Liver (tissue), 9 donors: Measurements from ENCODE around the gene POU3F2. TPM values are rescaled to one million over a fixed set of nuclear protein-coding genes. Genes with fewer than 3 reads are reported as not detected.

Experiments used
- DNase-seq: peaks from one replicate; pipeline ENCODE4 v3.0.0-alpha.2; 2017; ENCODE audit warnings: low spot score
- H3K27ac ChIP-seq, 2 donors: one replicate each; pipeline ENCODE4 v1.7.0; 2013; ENCODE audit warnings: inconsistent platforms in 2 of 2, low read length in 2 of 2, control low read depth in 1 of 2, low read depth in 1 of 2, mild to moderate bottlenecking in 1 of 2
- H3K27me3 ChIP-seq, 4 donors: one replicate each; pipeline versions ENCODE4 v1.6.1 to v1.7.0; 2013; ENCODE audit warnings: low read length in 3 of 4, inconsistent platforms in 1 of 4, mild to moderate bottlenecking in 1 of 4, moderate library complexity in 1 of 4; ENCODE audit not compliant: control insufficient read depth in 4 of 4, insufficient read depth in 4 of 4
- H3K36me3 ChIP-seq, 4 donors: one replicate each; pipeline versions ENCODE4 v1.6.1 to v1.7.0; 2013; ENCODE audit warnings: low read length in 3 of 4, mild to moderate bottlenecking in 3 of 4, low read depth in 1 of 4, moderate library complexity in 1 of 4; ENCODE audit not compliant: control insufficient read depth in 4 of 4, insufficient read depth in 3 of 4
- H3K4me1 ChIP-seq, 4 donors: one replicate each; pipeline versions ENCODE4 v1.6.1 to v1.7.0; 2013; ENCODE audit warnings: low read length in 3 of 4, mild to moderate bottlenecking in 3 of 4, moderate library complexity in 1 of 4; ENCODE audit not compliant: control insufficient read depth in 4 of 4, insufficient read depth in 4 of 4
- H3K4me3 ChIP-seq, 3 donors: one replicate each; pipeline versions ENCODE4 v1.6.1 to v1.7.0; 2013; ENCODE audit warnings: low read length in 3 of 3, control low read depth in 1 of 3, low read depth in 1 of 3, mild to moderate bottlenecking in 1 of 3
- H3K9ac ChIP-seq, 2 donors: one replicate each; pipeline ENCODE4 v1.7.0; 2013; ENCODE audit warnings: low read length in 2 of 2, mild to moderate bottlenecking in 2 of 2, moderate library complexity in 2 of 2, control low read depth in 1 of 2, low read depth in 1 of 2
- H3K9me3 ChIP-seq, 4 donors: one replicate each; pipeline versions ENCODE4 v1.6.1 to v1.7.0; 2013; ENCODE audit warnings: low read length in 3 of 4; ENCODE audit not compliant: control insufficient read depth in 4 of 4
- CTCF ChIP-seq: fragments of 150-350 bp; IDR thresholded peaks from 2 replicates; pipeline ENCODE4 v1.5.1; 2017; ENCODE audit warnings: improper control_type of control experiment, low read depth, low read length; ENCODE audit not compliant: missing input control
- EGR1 ChIP-seq, 2 donors: IDR thresholded peaks; 2 replicates each; pipeline ENCODE4 v1.6.1; 2016 to 2018; ENCODE audit warnings: antibody characterized with exemption in 2 of 2, low read depth in 2 of 2
- FOXA1 ChIP-seq: IDR thresholded peaks from 2 replicates; pipeline ENCODE4 v1.6.1; 2016; ENCODE audit warnings: antibody characterized with exemption
- FOXA2 ChIP-seq: IDR thresholded peaks from 2 replicates; pipeline ENCODE4 v1.6.1; 2016; ENCODE audit warnings: antibody characterized with exemption
- GABPA ChIP-seq, 2 donors: IDR thresholded peaks in 1 of 2; conservative IDR thresholded peaks in 1 of 2; 2 replicates each; pipeline ENCODE4 v1.6.1; 2016; ENCODE audit warnings: antibody characterized with exemption in 2 of 2, mild to moderate bottlenecking in 1 of 2, moderate library complexity in 1 of 2
- HNF4A ChIP-seq, 2 donors: conservative IDR thresholded peaks; 2 replicates each; pipeline ENCODE4 v1.6.1; 2016; ENCODE audit warnings: antibody characterized with exemption in 2 of 2, mild to moderate bottlenecking in 2 of 2
- HNF4G ChIP-seq: IDR thresholded peaks from 2 replicates; pipeline ENCODE4 v1.6.1; 2016; ENCODE audit warnings: antibody characterized with exemption
- JUND ChIP-seq, 2 donors: IDR thresholded peaks; 2 replicates each; pipeline ENCODE4 v1.6.1; 2016; ENCODE audit warnings: antibody characterized with exemption in 2 of 2
- NR2F2 ChIP-seq: IDR thresholded peaks from 2 replicates; pipeline ENCODE4 v1.6.1; 2016; ENCODE audit warnings: antibody characterized with exemption
- RAD21 ChIP-seq, 2 donors: IDR thresholded peaks; 2 replicates each; pipeline ENCODE4 v1.6.1; 2016; ENCODE audit warnings: antibody characterized with exemption in 2 of 2, mild to moderate bottlenecking in 2 of 2
- REST ChIP-seq: IDR thresholded peaks from 2 replicates; pipeline ENCODE4 v1.6.1; 2016; ENCODE audit warnings: antibody characterized with exemption, mild to moderate bottlenecking
- RXRA ChIP-seq, 2 donors: IDR thresholded peaks; 2 replicates each; pipeline ENCODE4 v1.6.1; 2017 to 2018; ENCODE audit warnings: antibody characterized with exemption in 2 of 2, mild to moderate bottlenecking in 1 of 2
- SP1 ChIP-seq: IDR thresholded peaks from 2 replicates; pipeline ENCODE4 v1.6.1; 2018; ENCODE audit warnings: antibody characterized with exemption, mild to moderate bottlenecking
- TAF1 ChIP-seq: conservative IDR thresholded peaks from 2 replicates; pipeline ENCODE4 v1.6.1; 2016; ENCODE audit warnings: antibody characterized with exemption, mild to moderate bottlenecking
- YY1 ChIP-seq: IDR thresholded peaks from 2 replicates; pipeline ENCODE4 v1.6.1; 2016; ENCODE audit warnings: antibody characterized with exemption, mild to moderate bottlenecking
- WGBS: extraction: QIAGEN DNeasy Blood & Tissue Kit; methylation state at CpG from one replicate; pipeline ENCODE4 v1.1.7; 2013; 5-methylcytosine and 5-hydroxymethylcytosine counted together
- polyA plus RNA-seq, 2 donors: library from polyadenylated mRNA; stranded (reverse) in 1 of 2; unstranded in 1 of 2; fragments of 200-250 nt in 1 of 2; fragments of >200 nt in 1 of 2; fragmentation: Nextera tagmentation in 1 of 2; extraction: Ambion mirVana in 1 of 2; gene quantifications; one replicate each; pipeline versions ENCODE4 v1.2.1 to v1.2.3, GENCODE V29; 2013 to 2015
- total RNA-seq, 2 donors: library from RNA; depleted of rRNA; stranded (reverse); fragments of >200 nt; gene quantifications; one replicate each; pipeline ENCODE4 v1.2.3, GENCODE V29; 2014
- TF ChIP-seq, protein P1 (sequence below): IDR thresholded peaks from 2 replicates; pipeline ENCODE4 v1.6.1; 2016; ENCODE audit warnings: antibody characterized with exemption
- TF ChIP-seq, protein P2 (sequence below): IDR thresholded peaks from 2 replicates; pipeline ENCODE4 v1.6.1; 2016; ENCODE audit warnings: antibody characterized with exemption
- donor health status: healthy.
- donor health status: healthy.
- donor health status: healthy.
- donor health status: healthy.
- donor health status: healthy.

POU3F2 gene
- total and polyA plus RNA-seq, 4 donors, result not detected

DNA sequence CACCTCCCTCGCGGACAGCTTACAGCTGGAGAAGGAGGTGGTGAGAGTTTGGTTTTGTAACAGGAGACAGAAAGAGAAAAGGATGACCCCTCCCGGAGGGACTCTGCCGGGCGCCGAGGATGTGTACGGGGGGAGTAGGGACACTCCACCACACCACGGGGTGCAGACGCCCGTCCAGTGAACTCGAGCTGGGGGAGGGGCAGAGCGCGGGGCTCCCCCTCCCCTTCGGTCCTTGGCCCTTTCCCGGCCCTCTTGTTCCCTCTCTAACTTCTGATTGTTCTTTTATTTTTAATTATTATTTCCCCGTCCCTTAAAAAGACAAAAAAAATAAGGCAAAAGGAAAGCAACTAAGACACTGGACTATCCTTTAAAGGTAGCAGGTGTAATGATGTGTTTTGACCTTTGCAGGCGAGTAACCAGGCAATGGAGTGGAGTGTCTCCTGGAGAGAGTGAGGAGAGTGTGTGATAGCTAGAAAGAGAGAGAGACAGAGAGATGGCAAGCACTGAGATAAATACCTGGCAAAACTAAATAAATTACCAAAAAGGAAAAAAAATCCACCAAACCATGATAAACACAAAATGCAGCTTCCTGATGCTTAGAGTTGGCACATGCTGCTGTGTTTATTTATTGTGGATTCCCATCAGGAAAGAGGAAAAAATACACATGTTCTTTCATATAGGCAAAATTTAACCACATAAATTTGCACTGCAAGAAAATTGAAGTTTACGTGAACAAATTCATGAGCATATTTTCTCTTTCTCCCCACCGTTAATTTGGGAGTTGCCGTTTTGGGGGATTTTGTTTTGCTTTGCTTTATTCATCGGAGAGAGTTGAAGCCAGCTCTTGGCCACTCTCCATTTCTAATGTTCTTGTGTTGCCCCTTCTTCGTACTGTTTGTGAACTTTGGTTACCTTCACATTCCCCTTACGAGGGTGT lies 1.9 kb downstream of the POU3F2 start:
- 6% methylated on average over 23 of the region's 23 CpGs for WGBS
- peaks cover 27 to 43% (median 38%) of the 10 kb centered on the region in 4 donors for H3K4me1 ChIP-seq

More for the DNA sequence above, 1.9 kb downstream of the POU3F2 start:
- peak overlapping the region in 1 of 3 donors; percentile 63 for H3K4me3 ChIP-seq
- no peak for TF ChIP-seq JUND (IDR thresholded peaks at IDR 0.05)
- TF ChIP-seq, protein P1, sequence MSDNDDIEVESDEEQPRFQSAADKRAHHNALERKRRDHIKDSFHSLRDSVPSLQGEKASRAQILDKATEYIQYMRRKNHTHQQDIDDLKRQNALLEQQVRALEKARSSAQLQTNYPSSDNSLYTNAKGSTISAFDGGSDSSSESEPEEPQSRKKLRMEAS, result no peak
- TF ChIP-seq FOXA1, result no peak
- no peak for TF ChIP-seq CTCF
- TF ChIP-seq RXRA (IDR thresholded peaks at IDR 0.05), result no peak
- TF ChIP-seq, protein P2, sequence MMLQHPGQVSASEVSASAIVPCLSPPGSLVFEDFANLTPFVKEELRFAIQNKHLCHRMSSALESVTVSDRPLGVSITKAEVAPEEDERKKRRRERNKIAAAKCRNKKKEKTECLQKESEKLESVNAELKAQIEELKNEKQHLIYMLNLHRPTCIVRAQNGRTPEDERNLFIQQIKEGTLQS, result no peak
- TF ChIP-seq FOXA2, result no peak
- no peak for TF ChIP-seq HNF4G
- no peak for TF ChIP-seq GABPA (IDR thresholded peaks at IDR 0.05 in 1 of 2, conservative IDR thresholded peaks at IDR 0.05 in 1 of 2)
- TF ChIP-seq EGR1 (IDR thresholded peaks at IDR 0.05; ENCODE audit: low read depth in 2 of 2), result no peak
- no peak for TF ChIP-seq YY1
- no peak for TF ChIP-seq NR2F2
- no peak for TF ChIP-seq SP1
- no peak for TF ChIP-seq HNF4A (conservative IDR thresholded peaks at IDR 0.05)
- TF ChIP-seq TAF1, result no peak
- no peak for TF ChIP-seq REST
- no peak for TF ChIP-seq RAD21 (IDR thresholded peaks at IDR 0.05)
- no peak for DNase-seq
- no peaks in the 10 kb centered on the region for H3K36me3 ChIP-seq
- H3K27me3 ChIP-seq, result peaks cover 0 to 35% (median 20%) of the 10 kb centered on the region in 4 donors
- H3K9me3 ChIP-seq, result peaks cover 0 to 2% (median 0%) of the 10 kb centered on the region in 4 donors
- no peak overlapping the region for H3K9ac ChIP-seq
- no peak overlapping the region for H3K27ac ChIP-seq
